GM18505 (cell line): ENCODE data around the gene URB2.
"Not testable (repeated sequence)": the region's sequence is repeated elsewhere in the genome, so short reads cannot be mapped to it uniquely, and the experiment has no call there.

Experiments used
- ATAC-seq: cut with Tn5 transposase; IDR thresholded peaks from one replicate; pipeline ENCODE4 v1.9.1; 2021; ENCODE audit not compliant: unreplicated experiment
- POLR2A ChIP-seq: IDR thresholded peaks from 4 replicates; pipeline ENCODE4 v1.6.1; 2011; ENCODE audit warnings: borderline replicate concordance; ENCODE audit not compliant: insufficient read depth, insufficient read length; ENCODE audit errors: extremely low read depth

The URB2 gene

DNA sequence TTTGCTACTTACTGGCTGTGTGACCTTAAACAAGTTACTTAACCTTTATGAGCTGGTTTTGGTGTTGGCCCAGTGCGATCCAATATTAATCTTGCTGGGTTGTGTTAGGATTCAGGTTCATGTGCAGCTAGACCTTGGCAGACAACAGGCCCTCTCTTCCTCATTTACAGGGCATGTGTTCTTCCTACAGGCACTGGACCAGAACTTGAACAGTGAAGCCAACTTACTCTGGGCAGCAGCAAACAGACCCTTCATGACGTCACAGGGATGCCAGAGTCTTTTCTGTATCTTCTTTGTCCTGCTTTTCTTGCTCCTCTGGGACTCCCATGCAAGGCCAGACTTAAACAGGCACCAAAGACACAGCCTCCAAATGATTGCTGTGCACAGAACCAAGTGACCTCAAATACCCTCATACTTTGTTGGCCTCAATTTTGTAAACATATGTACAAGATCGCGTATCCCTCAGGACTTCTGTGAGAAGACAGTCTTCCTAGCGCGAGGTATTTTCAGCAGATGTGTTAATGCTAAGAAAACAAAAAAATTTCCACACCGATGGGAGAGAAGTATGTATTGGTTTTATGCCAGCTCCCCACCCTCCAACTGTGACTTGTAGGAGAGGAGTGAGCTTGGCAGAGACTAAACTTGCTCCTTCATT, 73.7 kb downstream of the URB2 start:
- ATAC-seq = no peak
- TF ChIP-seq POLR2A = no peak

DNA sequence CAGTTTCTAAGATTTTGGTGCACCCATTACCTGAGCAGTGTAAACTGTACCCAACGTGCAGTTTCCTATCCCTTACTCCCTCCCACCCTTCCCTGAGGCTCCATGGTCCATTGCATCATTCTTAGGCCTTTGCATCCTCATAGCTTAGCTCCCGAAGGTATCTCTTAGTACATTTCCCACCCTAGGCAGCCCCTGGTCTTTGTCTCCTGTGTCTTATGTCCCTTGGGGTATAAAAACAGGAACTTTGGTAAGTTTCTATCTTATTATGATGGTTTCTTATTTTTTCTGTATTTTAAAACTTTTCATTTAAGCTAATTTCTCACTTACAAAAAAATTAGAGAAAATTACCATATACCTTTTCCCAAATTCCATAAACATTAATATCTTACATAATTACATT, 78.1 kb downstream of the URB2 start:
- TF ChIP-seq POLR2A = no peak
- no peak for ATAC-seq

DNA sequence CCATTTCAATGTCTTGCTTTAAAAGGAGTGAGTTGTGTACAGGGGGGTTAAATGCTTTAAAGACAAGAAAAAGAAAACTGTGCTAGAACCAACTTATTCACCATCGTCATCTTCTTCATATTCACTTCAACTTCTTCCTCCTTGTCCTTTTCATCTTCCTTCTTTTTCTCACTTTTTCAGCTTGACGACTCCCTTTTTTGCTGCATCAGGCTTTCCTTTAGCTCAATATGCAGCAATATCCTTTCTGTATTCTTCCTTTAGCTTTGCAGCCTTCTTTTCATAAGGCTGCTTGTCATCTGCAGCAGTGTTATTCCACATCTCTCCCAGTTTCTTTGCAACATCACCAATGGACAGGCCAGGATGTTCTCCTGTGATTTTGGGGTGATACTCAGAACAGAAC, 79.1 kb downstream of the URB2 start:
- not testable (repeated sequence) for ATAC-seq

DNA sequence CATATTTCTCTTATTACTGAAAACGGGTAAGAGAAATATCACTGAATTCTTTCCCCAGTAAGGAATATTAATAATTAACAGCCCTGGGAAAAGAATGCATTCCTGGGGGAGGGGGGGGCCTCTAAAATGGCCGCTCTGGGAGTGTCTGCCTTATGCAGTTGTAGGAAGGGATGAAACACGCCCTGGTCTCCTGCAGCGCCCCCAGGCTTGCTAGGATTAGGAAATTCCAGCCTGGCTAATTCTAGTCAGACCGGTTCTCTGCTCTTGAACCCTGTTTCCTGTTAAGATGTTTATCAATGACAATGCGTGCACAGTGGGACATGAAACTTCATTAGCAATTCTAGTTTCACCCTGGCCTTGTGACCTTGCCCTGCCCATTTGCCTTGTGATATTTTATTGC, 81.1 kb downstream of the URB2 start:
- not testable (repeated sequence) for ATAC-seq

DNA sequence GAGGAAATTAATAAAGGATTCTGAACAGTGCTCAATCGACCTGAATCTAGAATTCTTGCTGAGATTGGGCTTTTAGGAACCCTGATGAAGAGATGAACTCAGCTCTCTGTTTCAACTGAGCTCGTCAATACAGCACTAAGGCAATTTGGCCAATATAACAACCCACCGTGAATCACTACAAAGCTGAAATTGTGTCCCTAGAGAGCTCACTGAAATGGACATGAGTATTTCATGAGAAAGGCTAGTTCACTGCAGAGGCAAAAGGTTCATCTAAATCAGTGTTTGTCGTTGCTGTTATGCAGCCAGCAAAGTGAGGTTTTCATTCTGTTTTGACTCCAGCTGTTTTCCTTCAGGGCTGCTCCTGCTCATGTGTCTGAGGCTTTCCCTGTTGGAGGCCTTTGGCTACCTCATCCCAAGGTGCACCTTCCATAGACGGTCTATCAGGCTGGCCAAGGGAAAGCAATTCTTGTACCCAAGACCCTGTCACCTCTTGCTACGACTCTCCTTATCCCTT, 83.5 kb downstream of the URB2 start:
- ATAC-seq = no peak
- no peak for TF ChIP-seq POLR2A
